ENCODE measurements around the gene NFIB. TPM values are rescaled to one million over a fixed set of nuclear protein-coding genes. Genes with fewer than 3 reads are reported as not detected.

The NFIB gene
- total RNA-seq, 1 donor from 2014 or later: 104 TPM

- FAIRE-seq (peak; percentile 36), DNase-seq (ENCODE audit: low spot score in 2 of 2) (no peak)
Observed at GRCh38 chr9:14136646-14137370, 177.1 kb downstream of the NFIB start.

GRCh38 chr9:14136047-14136635, 177.8 kb downstream of the NFIB start:
- DNase-seq (ENCODE audit: low spot score in 2 of 2): no peak
- no peak for FAIRE-seq

GRCh38 chr9:14135421-14135820, 178.5 kb downstream of the NFIB start:
- no peak for DNase-seq (ENCODE audit: low spot score in 2 of 2)
- FAIRE-seq: peak; percentile 28

DNA sequence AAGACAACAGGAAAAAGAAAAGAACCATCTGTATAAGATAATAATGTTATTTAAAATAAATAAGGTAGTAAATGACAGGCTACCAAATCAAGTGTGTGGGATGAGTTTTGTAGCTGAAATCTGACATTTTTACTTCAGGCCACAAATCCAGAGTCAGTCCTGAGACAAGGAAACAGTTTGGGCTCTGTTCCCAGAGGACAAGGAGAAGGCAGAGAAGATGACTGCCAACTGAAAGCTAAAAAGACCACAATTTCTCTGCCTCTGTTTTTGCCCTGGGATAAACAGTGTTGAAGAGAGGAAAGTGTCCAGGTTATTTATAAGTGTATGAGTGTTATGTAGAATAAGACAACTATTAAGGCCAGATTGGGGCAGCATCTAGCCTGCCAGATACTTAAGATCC, 180.5 kb downstream of the NFIB start:
- no peak for FAIRE-seq
- DNase-seq (ENCODE audit: low spot score in 2 of 2): no peak

- FAIRE-seq (no peak), DNase-seq (ENCODE audit: low spot score in 2 of 2) (no peak)
Observed at GRCh38 chr9:14132775-14133174, 181.2 kb downstream of the NFIB start.

GRCh38 chr9:14131356-14132088, 182.4 kb downstream of the NFIB start:
- FAIRE-seq (no peak), DNase-seq (ENCODE audit: low spot score in 2 of 2) (no peak)

DNA sequence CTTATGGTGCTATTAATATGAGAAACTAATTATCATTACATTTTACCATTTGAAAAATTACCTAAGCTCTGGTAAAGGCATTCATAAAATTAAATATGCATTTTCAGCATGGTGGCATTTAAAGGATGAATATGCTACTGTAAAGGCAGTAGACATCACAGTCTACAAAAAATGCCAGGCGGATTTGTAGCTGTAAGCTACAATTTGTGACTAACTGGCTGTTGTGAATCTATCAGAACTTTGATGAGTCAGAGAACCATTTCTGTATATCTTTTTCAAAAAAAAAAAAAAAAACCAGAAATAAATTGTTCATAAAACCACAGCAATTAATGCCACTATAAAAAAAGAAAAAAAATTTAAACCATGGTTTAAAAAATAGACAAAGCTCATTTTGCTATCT, 186.3 kb downstream of the NFIB start:
- DNase-seq (ENCODE audit: low spot score in 2 of 2): no peak
- FAIRE-seq: peak; percentile 50

GRCh38 chr9:14119694-14120514, 194.0 kb downstream of the NFIB start:
- DNase-seq (ENCODE audit: low spot score in 2 of 2) (no peak), FAIRE-seq (no peak)

DNA sequence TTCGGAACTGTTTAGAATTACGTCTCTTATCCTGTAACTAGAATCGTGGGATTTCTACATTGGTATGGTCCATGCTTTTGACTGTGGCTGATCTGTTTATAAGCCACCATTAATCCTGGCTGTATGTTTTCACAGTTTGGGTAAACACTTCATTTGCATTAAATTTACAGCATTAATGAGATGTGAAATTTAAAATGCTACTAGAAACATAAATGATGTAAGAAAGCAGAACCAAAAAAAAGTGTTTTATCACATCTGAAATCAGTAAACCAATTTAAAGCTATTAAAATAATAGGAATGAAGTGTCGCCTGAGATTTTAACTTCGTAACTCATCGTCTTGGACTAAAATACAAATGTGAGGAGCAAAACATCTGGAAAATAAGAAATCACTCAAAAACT, 201.7 kb downstream of the NFIB start:
- FAIRE-seq (no peak), DNase-seq (ENCODE audit: low spot score in 2 of 2) (no peak)

DNA sequence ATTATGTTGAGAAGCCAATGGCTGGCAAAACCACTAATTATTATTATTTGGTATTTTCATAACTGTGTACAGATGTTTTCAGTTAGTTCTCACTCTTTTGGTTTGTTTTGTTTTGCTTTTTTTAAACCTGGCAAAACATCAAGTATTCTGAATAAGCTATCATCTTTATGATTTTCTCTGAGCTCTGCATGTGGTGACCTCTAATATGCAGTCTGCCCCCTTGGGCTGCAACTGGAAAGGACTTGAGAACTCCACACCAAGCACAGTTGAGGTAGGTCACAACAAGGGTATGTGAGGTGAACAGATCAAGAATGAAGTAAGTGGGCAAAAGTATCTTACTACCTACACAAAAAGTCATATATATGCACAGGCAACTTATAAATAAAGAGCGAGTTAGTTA, 202.2 kb downstream of the NFIB start:
- no peak for FAIRE-seq

DNA sequence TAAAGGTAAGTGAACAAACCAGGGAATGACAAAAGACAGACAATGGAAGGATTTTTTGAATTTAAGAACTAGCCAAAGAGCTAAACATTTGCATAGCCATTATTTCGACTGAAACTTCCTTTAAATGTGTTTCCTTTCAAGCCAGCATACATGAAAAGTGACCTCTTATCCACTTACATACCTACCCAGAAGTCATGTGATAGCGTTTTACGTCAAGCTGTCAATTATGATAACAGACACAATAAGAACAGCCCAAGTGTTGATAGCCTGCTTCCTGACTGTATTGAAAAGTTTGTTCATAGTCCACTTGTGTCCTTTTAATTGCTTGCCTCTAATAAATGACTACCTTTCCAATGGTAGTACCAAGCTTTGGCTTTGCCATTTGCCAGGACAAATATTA, 206.0 kb downstream of the NFIB start:
- no peak for DNase-seq (ENCODE audit: low spot score in 2 of 2)

More for the DNA sequence above, 202.2 kb downstream of the NFIB start:
- no peak for DNase-seq (ENCODE audit: low spot score in 2 of 2)

DNA sequence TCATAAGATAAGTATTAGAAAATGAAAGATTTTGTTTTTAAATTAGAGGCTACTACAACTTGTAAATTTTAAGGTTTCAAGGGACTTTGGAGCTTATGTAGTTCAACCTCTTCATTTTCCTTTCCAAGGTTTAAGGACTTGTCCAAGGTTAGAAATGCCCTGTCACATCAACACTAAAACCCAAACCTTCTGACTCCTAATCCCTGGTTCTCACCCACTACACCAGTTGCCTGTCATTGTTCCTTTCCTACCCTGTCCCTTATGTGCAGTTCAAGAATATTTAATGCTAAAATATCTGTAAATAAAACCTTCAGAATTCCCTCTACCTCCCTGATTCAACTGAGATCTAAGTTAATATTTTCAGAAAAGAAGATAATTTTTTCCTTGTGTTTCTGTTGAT, 206.4 kb downstream of the NFIB start:
- FAIRE-seq (no peak), DNase-seq (ENCODE audit: low spot score in 2 of 2) (no peak)

More for the DNA sequence above, 206.0 kb downstream of the NFIB start:
- no peak for FAIRE-seq

GRCh38 chr9:14106699-14107098, 207.2 kb downstream of the NFIB start:
- FAIRE-seq (no peak), DNase-seq (ENCODE audit: low spot score in 2 of 2) (no peak)

DNA sequence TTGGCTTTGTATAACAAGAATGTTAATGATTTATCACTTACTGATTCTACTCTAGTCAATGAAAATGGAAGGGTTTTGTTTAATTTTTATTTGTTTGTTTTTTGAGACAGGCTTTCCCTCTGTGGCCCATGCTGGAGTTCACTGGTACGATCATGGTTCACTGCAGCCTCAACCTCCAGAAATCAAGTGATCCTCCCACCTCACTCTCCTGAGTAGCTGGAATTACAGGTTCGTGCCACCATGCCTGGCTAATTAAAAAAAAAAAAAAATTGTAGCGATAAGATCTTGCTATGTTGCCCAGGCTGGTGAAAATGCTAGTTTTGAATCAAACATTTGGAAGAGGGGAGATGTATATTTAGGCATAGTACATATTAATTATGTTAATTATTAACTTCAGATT, 209.4 kb downstream of the NFIB start:
- DNase-seq (ENCODE audit: low spot score in 2 of 2): no peak
- FAIRE-seq: no peak

DNA sequence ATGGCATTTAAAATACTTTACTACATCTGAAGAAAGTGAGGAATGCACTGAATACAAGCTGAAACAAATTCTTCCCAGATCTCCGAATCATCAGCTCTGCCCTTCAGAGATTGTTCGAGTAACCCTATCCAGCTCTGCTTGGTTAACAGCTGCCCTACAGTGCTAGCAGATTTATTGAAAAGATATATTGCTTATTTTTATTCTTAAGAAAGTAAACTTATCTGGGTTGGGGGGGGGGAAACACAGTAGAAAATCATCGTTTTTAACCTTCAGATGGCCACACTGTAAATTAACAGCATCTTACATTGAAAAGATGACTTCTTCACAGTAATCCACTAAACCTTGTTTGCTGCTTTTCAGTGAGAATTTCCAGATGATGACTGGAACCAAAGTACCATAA, 210.8 kb downstream of the NFIB start:
- no peak for DNase-seq (ENCODE audit: low spot score in 2 of 2)
- no peak for FAIRE-seq

- no peak for DNase-seq (ENCODE audit: low spot score in 2 of 2)
- FAIRE-seq: no peak
Observed at GRCh38 chr9:14099737-14100136, 214.2 kb downstream of the NFIB start.

- DNase-seq (ENCODE audit: low spot score in 2 of 2) (no peak), FAIRE-seq (no peak)
Observed at GRCh38 chr9:14098486-14099180, 215.3 kb downstream of the NFIB start.

- DNase-seq (ENCODE audit: low spot score in 2 of 2) (no peak), FAIRE-seq (no peak)
Observed at GRCh38 chr9:14097666-14098415, 216.1 kb downstream of the NFIB start.

GRCh38 chr9:14097215-14097614, 216.7 kb downstream of the NFIB start:
- FAIRE-seq (no peak), DNase-seq (ENCODE audit: low spot score in 2 of 2) (no peak)
